GM18526 (cell line): Measurements from ENCODE around the gene TPM3.

Experiments used
- POLR2A ChIP-seq: IDR thresholded peaks from 3 replicates; pipeline ENCODE4 v1.6.1; 2011; ENCODE audit not compliant: insufficient read length; ENCODE audit errors: extremely low read depth

TPM3 gene

DNA sequence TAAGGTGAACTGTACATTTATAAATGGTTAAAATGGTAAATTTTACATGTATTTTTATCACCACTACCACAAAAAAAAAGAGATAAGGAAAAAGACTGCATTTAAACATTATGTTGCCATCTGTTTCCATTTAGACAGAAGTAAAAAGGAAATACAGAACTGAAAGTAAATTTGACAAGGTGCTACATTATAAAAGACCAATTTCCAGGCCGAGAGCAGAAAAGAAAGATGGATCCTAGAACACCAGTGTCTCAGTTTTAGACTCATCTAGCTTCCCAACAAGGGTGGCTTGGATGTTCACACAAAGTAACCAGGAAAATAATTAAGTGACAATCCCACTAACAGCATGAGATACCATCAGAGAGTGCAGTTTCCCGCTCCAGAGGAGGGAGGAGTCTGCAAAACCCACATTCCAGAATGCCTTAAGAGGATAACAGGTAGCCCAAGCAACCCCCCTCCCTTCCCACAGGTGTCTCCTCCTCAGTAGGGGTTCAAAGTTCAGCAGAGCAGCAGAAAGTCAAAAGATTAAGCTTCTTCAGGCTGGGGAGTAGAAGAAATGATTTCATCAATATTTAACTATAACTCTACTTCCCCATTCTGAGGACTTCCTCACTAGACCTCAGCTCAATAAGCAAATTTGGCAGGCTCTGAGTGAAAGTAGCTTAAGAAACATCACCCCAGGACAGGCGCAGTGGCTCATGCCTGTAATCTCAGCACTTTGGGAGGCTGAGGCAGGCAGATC lies 11.8 kb downstream of the TPM3 start:
- TF ChIP-seq POLR2A: no peak

DNA sequence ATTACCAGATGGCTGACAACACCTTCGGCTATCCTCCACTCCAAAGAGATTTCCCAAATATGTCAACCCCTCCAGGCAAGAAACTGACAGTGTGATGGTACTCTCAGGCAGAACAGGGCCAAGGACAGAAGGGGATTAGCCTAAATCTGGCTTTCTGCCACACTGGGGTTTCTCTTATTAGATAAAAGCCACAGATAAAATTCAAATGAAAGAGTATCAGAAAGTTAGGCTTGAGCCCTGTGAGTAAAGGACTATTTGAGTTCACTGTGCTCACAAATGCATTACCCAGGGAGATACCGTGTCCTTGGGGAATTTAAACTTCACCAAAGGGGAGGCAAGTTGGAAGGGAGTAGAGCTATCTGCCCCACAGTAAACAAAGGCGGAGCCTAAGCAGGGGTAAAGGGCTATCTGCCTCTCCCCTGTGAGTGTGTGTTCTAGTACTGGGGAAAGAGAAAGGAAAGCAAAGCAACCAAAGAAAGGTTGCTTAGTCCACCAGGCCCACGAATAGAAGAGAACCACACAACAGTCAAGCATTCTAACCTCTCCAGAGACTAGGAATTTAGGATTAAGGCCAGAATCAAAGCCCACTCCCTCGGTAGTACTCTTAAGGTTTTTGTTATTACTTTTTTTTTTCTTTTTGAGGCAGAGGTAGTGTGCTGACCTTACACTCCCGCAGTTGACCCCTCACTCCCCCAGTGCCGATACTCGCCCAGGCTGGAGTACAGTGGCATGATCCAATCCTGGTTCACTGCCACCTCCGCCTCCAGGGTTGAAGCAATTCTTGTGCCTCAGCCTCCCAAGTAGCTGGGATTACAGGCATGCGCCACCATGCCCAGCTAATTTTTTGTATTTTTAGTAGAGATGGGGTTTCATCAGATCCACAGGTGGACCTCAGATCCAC lies 12.7 kb downstream of the TPM3 start:
- TF ChIP-seq POLR2A: no peak

DNA sequence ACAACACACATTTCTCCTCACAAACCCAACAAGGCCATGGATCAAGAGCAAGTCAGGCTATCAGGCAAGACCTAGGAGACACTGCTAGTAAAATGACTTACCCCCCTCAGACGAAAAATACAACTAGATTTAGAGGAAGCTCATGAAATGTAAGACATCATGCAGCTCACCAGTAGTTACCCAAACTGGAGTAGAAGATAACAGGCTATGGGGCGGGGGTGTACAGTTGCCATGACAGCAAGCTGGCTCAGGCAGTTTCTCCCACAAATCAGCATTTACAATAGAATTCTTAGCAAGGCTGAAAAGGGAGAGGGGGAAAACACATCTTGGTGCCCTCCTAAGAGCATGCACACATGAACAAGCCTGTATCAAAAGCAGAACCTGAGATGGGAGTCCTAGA lies 13.9 kb downstream of the TPM3 start:
- no peak for TF ChIP-seq POLR2A

GRCh38 chr1:154176337-154176736 lies 15.6 kb downstream of the TPM3 start:
- no peak for TF ChIP-seq POLR2A

- TF ChIP-seq POLR2A: no peak
These were observed 17.2 kb downstream of the TPM3 start for GRCh38 chr1:154174654-154175053.

GRCh38 chr1:154171880-154172279 lies 20.0 kb downstream of the TPM3 start:
- TF ChIP-seq POLR2A: no peak

DNA sequence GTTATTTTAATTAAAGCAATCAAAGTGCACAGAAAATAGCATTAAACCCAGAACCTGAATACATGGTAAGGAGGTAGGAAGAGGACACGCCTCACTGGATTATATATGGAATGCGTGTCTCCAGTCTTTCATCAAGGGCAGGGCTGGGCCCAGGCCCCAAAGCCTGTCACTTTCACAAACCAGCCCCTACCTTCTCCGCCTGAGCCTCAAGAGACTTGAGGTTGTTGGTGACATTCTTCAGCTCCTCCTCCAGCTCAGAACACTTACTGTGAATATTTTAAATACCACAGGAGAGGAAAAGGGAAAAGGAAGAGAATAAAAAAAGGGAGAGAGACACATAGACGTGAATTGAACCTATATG lies 20.7 kb downstream of the TPM3 start:
- TF ChIP-seq POLR2A: no peak

- TF ChIP-seq POLR2A: no peak
These were observed 21.2 kb downstream of the TPM3 start for GRCh38 chr1:154170547-154171222.

DNA sequence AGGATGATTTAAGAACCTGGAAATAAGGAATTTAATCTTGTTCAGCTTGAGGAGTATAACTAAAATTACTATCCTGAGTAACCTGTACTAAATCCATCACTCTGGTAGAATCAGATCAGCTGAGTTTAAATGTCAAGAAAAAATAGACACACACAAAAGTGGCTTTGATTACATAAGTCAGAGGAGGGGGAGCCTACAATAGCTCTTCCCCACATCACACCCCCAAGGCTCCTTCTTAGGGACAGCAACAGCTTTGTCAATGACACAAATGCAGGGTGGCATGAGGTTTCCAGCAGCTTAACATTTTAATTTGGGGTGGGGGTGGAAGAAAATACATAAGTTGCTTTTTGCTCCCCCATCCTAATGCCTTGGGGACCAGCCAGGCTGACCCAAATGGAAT lies 24.4 kb downstream of the TPM3 start:
- TF ChIP-seq POLR2A: no peak

DNA sequence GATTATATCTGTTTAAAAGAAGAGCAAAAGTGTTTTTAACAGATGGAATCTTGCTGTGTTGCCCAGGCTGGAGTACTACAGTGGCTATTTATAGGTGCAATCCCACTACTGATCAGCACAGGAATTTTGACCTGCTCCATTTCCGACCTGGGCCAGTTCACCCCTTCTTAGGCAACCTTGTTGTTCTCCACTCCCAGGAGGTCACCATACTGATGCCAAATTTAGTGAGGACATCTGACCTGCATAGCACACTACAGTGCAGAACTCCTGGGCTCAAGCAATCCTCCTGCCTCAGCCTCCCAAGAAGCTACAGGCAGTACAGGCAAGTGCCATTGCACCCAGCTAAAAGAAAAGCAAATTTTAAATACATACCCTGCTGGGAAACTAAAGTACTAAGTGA lies 25.7 kb downstream of the TPM3 start:
- TF ChIP-seq POLR2A: no peak

DNA sequence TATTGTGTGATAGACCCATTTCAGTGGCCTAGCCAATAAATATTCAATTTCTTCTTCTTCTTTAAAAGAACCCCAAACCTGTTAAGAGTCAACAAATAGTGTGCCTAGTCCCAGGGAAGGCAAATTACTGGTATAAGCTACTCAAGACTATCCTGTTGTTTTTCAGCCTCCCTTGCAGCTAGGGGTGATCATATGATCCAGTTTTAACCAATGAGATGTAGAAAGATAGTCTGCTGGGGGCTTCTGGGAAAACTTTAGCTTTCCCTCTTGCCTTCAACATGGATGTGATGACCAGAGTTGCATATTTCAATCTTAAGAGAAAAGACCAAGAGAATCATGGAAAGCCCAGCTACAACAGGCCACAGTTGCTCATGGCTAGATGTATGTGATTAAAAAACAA lies 32.3 kb downstream of the TPM3 start:
- no peak for TF ChIP-seq POLR2A

- no peak for TF ChIP-seq POLR2A
These were observed 33.4 kb downstream of the TPM3 start for GRCh38 chr1:154158307-154159125.

DNA sequence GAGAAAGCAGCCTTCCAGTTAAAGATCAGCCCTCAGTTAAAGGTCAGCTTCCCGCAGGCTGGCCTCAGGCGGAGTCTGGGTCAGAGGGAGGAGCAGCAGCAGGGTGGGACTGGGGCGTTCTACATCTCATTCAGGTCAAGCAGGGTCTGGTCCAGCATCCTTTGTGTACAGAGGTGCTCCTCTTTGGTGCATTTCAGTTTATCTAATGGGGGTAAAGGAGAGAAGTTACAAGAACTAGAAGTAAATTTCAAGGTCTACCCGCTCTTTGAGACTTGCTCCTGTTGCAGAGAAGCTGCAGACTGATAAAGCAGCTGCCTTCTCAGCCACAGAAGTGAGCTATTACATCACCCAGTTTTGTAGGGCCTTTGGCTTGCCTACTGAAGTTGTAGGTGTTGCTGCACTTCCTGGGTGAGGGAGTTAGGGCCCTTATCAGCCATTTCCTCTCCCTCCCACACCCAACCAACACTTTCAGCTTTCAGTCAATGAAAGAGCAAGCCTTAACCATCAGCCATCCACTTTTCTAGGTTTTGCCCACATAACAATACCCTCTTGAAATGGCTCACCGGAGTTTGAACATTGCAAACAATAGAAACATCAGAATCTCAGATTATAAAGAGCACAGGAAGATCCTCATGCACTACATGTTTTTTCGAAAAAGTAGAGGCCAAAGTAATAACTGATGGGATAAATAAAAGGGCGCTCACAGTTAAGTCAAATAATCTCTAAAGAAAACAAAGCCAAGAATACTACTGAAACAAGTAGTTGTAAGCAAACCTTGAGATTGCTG lies 34.2 kb downstream of the TPM3 start:
- TF ChIP-seq POLR2A: no peak

DNA sequence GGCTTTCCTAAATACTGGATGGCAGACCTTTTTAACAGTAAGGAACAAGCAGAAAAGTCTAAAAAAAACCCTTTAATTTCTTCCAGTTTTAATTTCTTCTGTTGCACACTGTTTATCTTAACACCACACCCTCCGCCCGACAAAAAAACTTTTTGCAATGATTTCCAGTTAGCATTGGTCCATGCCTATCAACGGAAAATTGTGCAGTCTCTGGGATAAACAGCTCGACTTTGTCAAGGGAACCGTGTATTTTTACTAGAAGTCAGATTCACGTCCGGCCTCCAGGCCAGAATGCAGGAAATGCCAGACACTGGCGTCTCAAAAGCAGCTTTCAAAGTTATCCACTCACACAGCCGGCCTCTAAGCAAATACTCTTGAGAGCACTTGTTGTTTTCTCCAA lies 36.6 kb downstream of the TPM3 start:
- TF ChIP-seq POLR2A: no peak
